ENCODE measurements around the gene MYBPC3. TPM values are rescaled to one million over a fixed set of nuclear protein-coding genes. Genes with fewer than 3 reads are reported as not detected.

MYBPC3 gene
- total RNA-seq, 1 experiment from 2014 or later, result 0.07 TPM

DNA sequence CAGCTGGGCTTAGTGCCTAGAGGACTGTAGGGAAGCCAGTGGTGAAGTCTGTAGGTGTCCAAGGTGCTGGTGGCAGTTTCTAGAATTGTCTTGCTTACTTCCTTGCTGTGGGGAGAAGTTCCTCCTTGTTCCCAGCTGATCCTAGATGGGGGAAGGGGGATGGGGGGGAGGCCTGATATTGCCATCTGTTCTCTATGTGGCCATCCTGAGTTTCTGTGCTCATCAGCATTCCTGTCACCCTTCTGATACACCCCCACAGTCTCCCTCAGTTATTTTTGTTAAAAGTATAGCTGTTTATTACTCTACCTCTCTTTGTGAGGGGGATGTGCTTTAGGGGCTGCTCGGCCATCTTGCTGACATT, 46.0 kb downstream of the MYBPC3 start:
- Mint-ChIP-seq H3K4me1 (no peaks in the 10 kb centered on the region), H3K36me3 (peaks cover 57% of the 10 kb centered on the region), H3K9me3 (peaks cover 11% of the 10 kb centered on the region), H3K4me3 (no peak overlapping the region), H3K27ac (no peak overlapping the region), H3K27me3 (ENCODE audit: low read depth) (no peaks in the 10 kb centered on the region)
- ATAC-seq, result no peak
- ChIA-PET POLR2A (interaction anchor here (1.3 kb wide), 1 partner anchor 47 kb away, joined by 3 read pairs; no protein-coding TSS in a partner anchor), CTCF (interaction anchor here (1.8 kb wide), 1 partner anchor 49 kb away, joined by 7 read pairs; no protein-coding TSS in a partner anchor)
- TF ChIP-seq TEAD1 (CRISPR knock-in tag; IDR thresholded peaks at IDR 0.05) (no peak), KAT7 (CRISPR knock-in tag; IDR thresholded peaks at IDR 0.05; ENCODE audit: borderline replicate concordance) (no peak), OVOL2 (CRISPR knock-in tag; IDR thresholded peaks at IDR 0.05; ENCODE audit: borderline replicate concordance) (no peak)
- TF ChIP-seq, protein P1, sequence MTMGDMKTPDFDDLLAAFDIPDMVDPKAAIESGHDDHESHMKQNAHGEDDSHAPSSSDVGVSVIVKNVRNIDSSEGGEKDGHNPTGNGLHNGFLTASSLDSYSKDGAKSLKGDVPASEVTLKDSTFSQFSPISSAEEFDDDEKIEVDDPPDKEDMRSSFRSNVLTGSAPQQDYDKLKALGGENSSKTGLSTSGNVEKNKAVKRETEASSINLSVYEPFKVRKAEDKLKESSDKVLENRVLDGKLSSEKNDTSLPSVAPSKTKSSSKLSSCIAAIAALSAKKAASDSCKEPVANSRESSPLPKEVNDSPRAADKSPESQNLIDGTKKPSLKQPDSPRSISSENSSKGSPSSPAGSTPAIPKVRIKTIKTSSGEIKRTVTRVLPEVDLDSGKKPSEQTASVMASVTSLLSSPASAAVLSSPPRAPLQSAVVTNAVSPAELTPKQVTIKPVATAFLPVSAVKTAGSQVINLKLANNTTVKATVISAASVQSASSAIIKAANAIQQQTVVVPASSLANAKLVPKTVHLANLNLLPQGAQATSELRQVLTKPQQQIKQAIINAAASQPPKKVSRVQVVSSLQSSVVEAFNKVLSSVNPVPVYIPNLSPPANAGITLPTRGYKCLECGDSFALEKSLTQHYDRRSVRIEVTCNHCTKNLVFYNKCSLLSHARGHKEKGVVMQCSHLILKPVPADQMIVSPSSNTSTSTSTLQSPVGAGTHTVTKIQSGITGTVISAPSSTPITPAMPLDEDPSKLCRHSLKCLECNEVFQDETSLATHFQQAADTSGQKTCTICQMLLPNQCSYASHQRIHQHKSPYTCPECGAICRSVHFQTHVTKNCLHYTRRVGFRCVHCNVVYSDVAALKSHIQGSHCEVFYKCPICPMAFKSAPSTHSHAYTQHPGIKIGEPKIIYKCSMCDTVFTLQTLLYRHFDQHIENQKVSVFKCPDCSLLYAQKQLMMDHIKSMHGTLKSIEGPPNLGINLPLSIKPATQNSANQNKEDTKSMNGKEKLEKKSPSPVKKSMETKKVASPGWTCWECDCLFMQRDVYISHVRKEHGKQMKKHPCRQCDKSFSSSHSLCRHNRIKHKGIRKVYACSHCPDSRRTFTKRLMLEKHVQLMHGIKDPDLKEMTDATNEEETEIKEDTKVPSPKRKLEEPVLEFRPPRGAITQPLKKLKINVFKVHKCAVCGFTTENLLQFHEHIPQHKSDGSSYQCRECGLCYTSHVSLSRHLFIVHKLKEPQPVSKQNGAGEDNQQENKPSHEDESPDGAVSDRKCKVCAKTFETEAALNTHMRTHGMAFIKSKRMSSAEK (CRISPR knock-in tag; IDR thresholded peaks at IDR 0.05; ENCODE audit: borderline replicate concordance), result no peak
- TF ChIP-seq, protein P2, sequence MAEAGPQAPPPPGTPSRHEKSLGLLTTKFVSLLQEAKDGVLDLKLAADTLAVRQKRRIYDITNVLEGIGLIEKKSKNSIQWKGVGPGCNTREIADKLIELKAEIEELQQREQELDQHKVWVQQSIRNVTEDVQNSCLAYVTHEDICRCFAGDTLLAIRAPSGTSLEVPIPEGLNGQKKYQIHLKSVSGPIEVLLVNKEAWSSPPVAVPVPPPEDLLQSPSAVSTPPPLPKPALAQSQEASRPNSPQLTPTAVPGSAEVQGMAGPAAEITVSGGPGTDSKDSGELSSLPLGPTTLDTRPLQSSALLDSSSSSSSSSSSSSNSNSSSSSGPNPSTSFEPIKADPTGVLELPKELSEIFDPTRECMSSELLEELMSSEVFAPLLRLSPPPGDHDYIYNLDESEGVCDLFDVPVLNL (CRISPR knock-in tag; IDR thresholded peaks at IDR 0.05; ENCODE audit: borderline replicate concordance, low read depth), result no peak
- TF ChIP-seq, protein P3, sequence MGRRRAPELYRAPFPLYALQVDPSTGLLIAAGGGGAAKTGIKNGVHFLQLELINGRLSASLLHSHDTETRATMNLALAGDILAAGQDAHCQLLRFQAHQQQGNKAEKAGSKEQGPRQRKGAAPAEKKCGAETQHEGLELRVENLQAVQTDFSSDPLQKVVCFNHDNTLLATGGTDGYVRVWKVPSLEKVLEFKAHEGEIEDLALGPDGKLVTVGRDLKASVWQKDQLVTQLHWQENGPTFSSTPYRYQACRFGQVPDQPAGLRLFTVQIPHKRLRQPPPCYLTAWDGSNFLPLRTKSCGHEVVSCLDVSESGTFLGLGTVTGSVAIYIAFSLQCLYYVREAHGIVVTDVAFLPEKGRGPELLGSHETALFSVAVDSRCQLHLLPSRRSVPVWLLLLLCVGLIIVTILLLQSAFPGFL (CRISPR knock-in tag; IDR thresholded peaks at IDR 0.05; ENCODE audit: borderline replicate concordance), result no peak
- TF ChIP-seq, protein P4, sequence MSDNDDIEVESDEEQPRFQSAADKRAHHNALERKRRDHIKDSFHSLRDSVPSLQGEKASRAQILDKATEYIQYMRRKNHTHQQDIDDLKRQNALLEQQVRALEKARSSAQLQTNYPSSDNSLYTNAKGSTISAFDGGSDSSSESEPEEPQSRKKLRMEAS (CRISPR knock-in tag; IDR thresholded peaks at IDR 0.05), result no peak
- no peak for DNase-seq (ENCODE audit: low spot score)

DNA sequence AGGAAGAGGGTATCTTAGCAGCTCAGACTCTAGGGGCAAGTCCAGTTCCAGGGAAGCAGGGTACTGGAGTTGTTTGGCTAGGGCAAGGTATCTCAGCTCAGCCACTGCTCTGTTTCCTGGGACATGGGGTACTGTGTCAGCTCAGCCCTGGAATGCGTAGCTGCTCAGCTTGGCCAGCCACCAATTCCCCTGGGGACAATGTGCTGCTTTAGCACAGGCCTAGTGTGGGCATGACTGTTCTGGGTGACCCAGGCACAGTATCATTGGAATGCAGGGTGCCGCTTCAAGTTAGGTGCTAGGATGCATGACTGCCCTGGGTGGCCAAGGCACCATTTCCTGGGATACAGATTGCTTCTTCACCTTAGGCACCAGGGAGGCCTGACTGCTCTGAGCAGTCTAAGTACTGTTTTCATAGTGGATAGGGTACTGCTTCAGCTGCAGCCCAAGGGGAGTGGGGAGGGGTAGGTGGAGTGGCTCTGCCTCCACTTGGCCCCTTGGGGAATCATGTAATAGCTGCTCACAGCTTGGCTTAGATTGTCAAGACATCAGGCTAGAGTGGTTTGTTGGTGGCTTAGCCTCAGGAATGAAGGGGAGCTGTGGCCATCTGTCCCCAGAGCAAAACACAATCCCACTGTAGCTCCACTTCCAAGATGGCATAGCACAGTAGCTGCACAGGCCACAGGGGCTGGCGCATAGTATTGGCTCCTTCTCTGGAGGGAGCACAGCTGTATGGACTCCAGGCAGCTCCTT, 46.6 kb downstream of the MYBPC3 start:
- Mint-ChIP-seq H3K4me3 (no peak overlapping the region), H3K9me3 (peaks cover 11% of the 10 kb centered on the region), H3K27me3 (ENCODE audit: low read depth) (no peaks in the 10 kb centered on the region), H3K36me3 (peaks cover 55% of the 10 kb centered on the region), H3K27ac (no peak overlapping the region), H3K4me1 (no peaks in the 10 kb centered on the region)
- POLR2A ChIA-PET, result interaction anchor here (1.3 kb wide), 1 partner anchor 46 kb away, joined by 3 read pairs; no protein-coding TSS in a partner anchor
- no peak for DNase-seq (ENCODE audit: low spot score)
- ATAC-seq, result no peak
- CTCF ChIA-PET, result interaction anchor here (1.1 to 1.8 kb wide), 2 partner anchors 49 kb away, joined by 3 to 7 read pairs; no protein-coding TSS in a partner anchor
- TF ChIP-seq, protein P4 (CRISPR knock-in tag; IDR thresholded peaks at IDR 0.05), result no peak
- TF ChIP-seq, protein P5, sequence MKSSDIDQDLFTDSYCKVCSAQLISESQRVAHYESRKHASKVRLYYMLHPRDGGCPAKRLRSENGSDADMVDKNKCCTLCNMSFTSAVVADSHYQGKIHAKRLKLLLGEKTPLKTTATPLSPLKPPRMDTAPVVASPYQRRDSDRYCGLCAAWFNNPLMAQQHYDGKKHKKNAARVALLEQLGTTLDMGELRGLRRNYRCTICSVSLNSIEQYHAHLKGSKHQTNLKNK (CRISPR knock-in tag; IDR thresholded peaks at IDR 0.05), result no peak
- TF ChIP-seq RELA (CRISPR knock-in tag; IDR thresholded peaks at IDR 0.05; ENCODE audit: borderline replicate concordance) (no peak), ZNF232 (CRISPR knock-in tag; IDR thresholded peaks at IDR 0.05) (no peak), ZNF121 (CRISPR knock-in tag; IDR thresholded peaks at IDR 0.05) (no peak), TEAD1 (CRISPR knock-in tag; IDR thresholded peaks at IDR 0.05) (no peak), FOXK1 (CRISPR knock-in tag; IDR thresholded peaks at IDR 0.05) (no peak), MXD4 (CRISPR knock-in tag; IDR thresholded peaks at IDR 0.05; ENCODE audit: borderline replicate concordance) (no peak), SOX15 (CRISPR knock-in tag; IDR thresholded peaks at IDR 0.05) (no peak)
- TF ChIP-seq, protein P6, sequence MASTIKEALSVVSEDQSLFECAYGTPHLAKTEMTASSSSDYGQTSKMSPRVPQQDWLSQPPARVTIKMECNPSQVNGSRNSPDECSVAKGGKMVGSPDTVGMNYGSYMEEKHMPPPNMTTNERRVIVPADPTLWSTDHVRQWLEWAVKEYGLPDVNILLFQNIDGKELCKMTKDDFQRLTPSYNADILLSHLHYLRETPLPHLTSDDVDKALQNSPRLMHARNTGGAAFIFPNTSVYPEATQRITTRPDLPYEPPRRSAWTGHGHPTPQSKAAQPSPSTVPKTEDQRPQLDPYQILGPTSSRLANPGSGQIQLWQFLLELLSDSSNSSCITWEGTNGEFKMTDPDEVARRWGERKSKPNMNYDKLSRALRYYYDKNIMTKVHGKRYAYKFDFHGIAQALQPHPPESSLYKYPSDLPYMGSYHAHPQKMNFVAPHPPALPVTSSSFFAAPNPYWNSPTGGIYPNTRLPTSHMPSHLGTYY (CRISPR knock-in tag; IDR thresholded peaks at IDR 0.05), result no peak
- TF ChIP-seq, protein P7, sequence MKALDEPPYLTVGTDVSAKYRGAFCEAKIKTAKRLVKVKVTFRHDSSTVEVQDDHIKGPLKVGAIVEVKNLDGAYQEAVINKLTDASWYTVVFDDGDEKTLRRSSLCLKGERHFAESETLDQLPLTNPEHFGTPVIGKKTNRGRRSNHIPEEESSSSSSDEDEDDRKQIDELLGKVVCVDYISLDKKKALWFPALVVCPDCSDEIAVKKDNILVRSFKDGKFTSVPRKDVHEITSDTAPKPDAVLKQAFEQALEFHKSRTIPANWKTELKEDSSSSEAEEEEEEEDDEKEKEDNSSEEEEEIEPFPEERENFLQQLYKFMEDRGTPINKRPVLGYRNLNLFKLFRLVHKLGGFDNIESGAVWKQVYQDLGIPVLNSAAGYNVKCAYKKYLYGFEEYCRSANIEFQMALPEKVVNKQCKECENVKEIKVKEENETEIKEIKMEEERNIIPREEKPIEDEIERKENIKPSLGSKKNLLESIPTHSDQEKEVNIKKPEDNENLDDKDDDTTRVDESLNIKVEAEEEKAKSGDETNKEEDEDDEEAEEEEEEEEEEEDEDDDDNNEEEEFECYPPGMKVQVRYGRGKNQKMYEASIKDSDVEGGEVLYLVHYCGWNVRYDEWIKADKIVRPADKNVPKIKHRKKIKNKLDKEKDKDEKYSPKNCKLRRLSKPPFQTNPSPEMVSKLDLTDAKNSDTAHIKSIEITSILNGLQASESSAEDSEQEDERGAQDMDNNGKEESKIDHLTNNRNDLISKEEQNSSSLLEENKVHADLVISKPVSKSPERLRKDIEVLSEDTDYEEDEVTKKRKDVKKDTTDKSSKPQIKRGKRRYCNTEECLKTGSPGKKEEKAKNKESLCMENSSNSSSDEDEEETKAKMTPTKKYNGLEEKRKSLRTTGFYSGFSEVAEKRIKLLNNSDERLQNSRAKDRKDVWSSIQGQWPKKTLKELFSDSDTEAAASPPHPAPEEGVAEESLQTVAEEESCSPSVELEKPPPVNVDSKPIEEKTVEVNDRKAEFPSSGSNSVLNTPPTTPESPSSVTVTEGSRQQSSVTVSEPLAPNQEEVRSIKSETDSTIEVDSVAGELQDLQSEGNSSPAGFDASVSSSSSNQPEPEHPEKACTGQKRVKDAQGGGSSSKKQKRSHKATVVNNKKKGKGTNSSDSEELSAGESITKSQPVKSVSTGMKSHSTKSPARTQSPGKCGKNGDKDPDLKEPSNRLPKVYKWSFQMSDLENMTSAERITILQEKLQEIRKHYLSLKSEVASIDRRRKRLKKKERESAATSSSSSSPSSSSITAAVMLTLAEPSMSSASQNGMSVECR (CRISPR knock-in tag; IDR thresholded peaks at IDR 0.05; ENCODE audit: borderline replicate concordance), result no peak
- TF ChIP-seq, protein P8, sequence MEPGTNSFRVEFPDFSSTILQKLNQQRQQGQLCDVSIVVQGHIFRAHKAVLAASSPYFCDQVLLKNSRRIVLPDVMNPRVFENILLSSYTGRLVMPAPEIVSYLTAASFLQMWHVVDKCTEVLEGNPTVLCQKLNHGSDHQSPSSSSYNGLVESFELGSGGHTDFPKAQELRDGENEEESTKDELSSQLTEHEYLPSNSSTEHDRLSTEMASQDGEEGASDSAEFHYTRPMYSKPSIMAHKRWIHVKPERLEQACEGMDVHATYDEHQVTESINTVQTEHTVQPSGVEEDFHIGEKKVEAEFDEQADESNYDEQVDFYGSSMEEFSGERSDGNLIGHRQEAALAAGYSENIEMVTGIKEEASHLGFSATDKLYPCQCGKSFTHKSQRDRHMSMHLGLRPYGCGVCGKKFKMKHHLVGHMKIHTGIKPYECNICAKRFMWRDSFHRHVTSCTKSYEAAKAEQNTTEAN (CRISPR knock-in tag; IDR thresholded peaks at IDR 0.05), result no peak

Measured in WTC11 (cell line).